HCT116 (cell line): ENCODE data around the gene SEC14L6. TPM values are rescaled to one million over a fixed set of nuclear protein-coding genes. Genes with fewer than 3 reads are reported as not detected.

Source experiments
- ATAC-seq: fragments of 200-7000 bp; cut with Tn5 transposase; 2 replicates; pipeline ENCODE4 v1.9.1; 2020; ENCODE audit warnings: mild to moderate bottlenecking, moderate library complexity
- BruUV-seq: library from RNA; stranded (reverse); fragments of 400-500 nt; replicated peaks from 2 replicates; lab custom pipeline; 2021; lab: Mats Ljungman, UMichigan
- CTCF ChIA-PET: fragments of 300-600 bp; sonication (Branson Sonifier 250); formaldehyde crosslinking; loops from one replicate; lab custom pipeline; 2021; ENCODE audit warnings: antibody characterized with exemption; lab: Charles Lee
- POLR2A ChIA-PET: fragments of 300-600, 350-600 bp; sonication (Branson Sonifier 250); formaldehyde crosslinking; loops from one replicate; lab custom pipeline; 2021; ENCODE audit warnings: antibody characterized with exemption; lab: Charles Lee
- RAD21 ChIA-PET, 2 experiments: fragments of 300-600 bp; sonication (Branson Sonifier 250); formaldehyde crosslinking; loops; one replicate each; lab custom pipeline; 2023; ENCODE audit warnings: low total read pairs in 2 of 2; ENCODE audit not compliant: uncharacterized antibody in 2 of 2, unreplicated experiment in 2 of 2, low non-redundant PET in 1 of 2; lab: Charles Lee
- DNase-seq: peaks from one replicate; pipeline ENCODE4 v3.0.0-alpha.2; 2010; ENCODE audit warnings: low read depth, low spot score
- H2AFZ ChIP-seq: fragments of 200-600 bp; shearing (Covaris generic), sonication (generic); 2 replicates; pipeline ENCODE4 v1.6.1; 2017; ENCODE audit warnings: low read depth, mixed run types, mixed read lengths, antibody characterized with exemption, low read length; ENCODE audit not compliant: poor library complexity, severe bottlenecking
- H3K27ac ChIP-seq: 2 replicates; pipeline ENCODE4 v1.5.1; 2012; ENCODE audit warnings: low read depth, low read length
- H3K27me3 ChIP-seq: fragments of 200-600 bp; sonication (generic); 2 replicates; pipeline ENCODE4 v1.6.1; 2016; ENCODE audit warnings: mixed run types, low read length, mixed read lengths; ENCODE audit not compliant: insufficient read depth
- H3K36me3 ChIP-seq, 2 experiments: fragments of 200-500 bp in 1 of 2; fragments of 200-600 bp in 1 of 2; sonication (Bioruptor generic) in 1 of 2; sonication (generic) in 1 of 2; 2 replicates each; pipeline versions ENCODE4 v1.5.1 to v1.6.1; 2014 to 2016; ENCODE audit warnings: low read length in 2 of 2, inconsistent platforms in 1 of 2, mixed read lengths in 1 of 2, mixed run types in 1 of 2; ENCODE audit not compliant: insufficient read depth in 2 of 2, control insufficient read depth in 1 of 2
- H3K4me1 ChIP-seq, 2 experiments: fragments of 200-600 bp in 1 of 2; sonication (generic) in 1 of 2; 2 replicates each; pipeline versions ENCODE4 v1.5.1 to v1.6.1; 2012 to 2017; ENCODE audit warnings: low read length in 2 of 2, inconsistent platforms in 1 of 2, mild to moderate bottlenecking in 1 of 2, mixed read lengths in 1 of 2, mixed run types in 1 of 2, moderate library complexity in 1 of 2; ENCODE audit not compliant: insufficient read depth in 2 of 2, control insufficient read depth in 1 of 2
- H3K4me2 ChIP-seq: fragments of 200-600 bp; sonication (generic); 2 replicates; pipeline ENCODE4 v1.6.1; 2017; ENCODE audit warnings: mixed run types, low read length, mixed read lengths
- H3K4me3 ChIP-seq, 2 experiments: fragments of 200-600 bp in 1 of 2; sonication (generic) in 1 of 2; replicated peaks in 1 of 2; 2 replicates each; pipeline ENCODE4 v1.5.1; 2011 to 2016; ENCODE audit warnings: low read length in 2 of 2, control low read depth in 1 of 2, low read depth in 1 of 2, mild to moderate bottlenecking in 1 of 2, mixed read lengths in 1 of 2, mixed run types in 1 of 2
- H3K79me2 ChIP-seq: fragments of 200-600 bp; sonication (generic); 2 replicates; pipeline ENCODE4 v1.6.1; 2017; ENCODE audit warnings: mild to moderate bottlenecking, mixed run types, low read length, moderate library complexity, mixed read lengths; ENCODE audit not compliant: insufficient read depth
- H3K9ac ChIP-seq: fragments of 200-600 bp; sonication (generic); 2 replicates; pipeline ENCODE4 v1.6.1; 2016; ENCODE audit warnings: low read length, mixed read lengths
- H3K9me2 ChIP-seq: fragments of 200-600 bp; sonication (generic), shearing (Covaris generic); 2 replicates; pipeline ENCODE4 v1.6.1; 2017; ENCODE audit warnings: mixed run types, mild to moderate bottlenecking, moderate library complexity; ENCODE audit not compliant: insufficient read depth
- H3K9me3 ChIP-seq, 2 experiments: fragments of 200-500 bp in 1 of 2; fragments of 200-600 bp in 1 of 2; sonication (Bioruptor generic) in 1 of 2; sonication (generic) in 1 of 2; 2 replicates each; pipeline ENCODE4 v1.6.1; 2014 to 2017; ENCODE audit warnings: low read length in 2 of 2, mixed read lengths in 2 of 2, inconsistent platforms in 1 of 2, low read depth in 1 of 2, mild to moderate bottlenecking in 1 of 2, mixed run types in 1 of 2, moderate library complexity in 1 of 2; ENCODE audit not compliant: control insufficient read depth in 1 of 2, insufficient read depth in 1 of 2
- H4K20me1 ChIP-seq: fragments of 200-600 bp; sonication (generic), shearing (Covaris generic); 2 replicates; pipeline ENCODE4 v1.6.1; 2017; ENCODE audit warnings: mixed run types, mild to moderate bottlenecking, moderate library complexity; ENCODE audit not compliant: insufficient read depth
- CEBPB ChIP-seq: IDR thresholded peaks from 2 replicates; pipeline ENCODE4 v1.6.1; 2012; ENCODE audit warnings: low read depth
- ELF1 ChIP-seq: IDR thresholded peaks from 2 replicates; pipeline ENCODE4 v1.6.1; 2012; ENCODE audit warnings: low read depth, borderline replicate concordance
- EZH2 ChIP-seq: fragments of 200-600 bp; sonication (generic); IDR thresholded peaks from 2 replicates; pipeline ENCODE4 v1.6.1; 2017; ENCODE audit warnings: antibody characterized with exemption, mixed run types
- EZH2phosphoT487 ChIP-seq: fragments of 200-600 bp; IDR thresholded peaks from 2 replicates; pipeline ENCODE4 v1.6.1; 2018; ENCODE audit warnings: antibody characterized with exemption, borderline replicate concordance
- JUND ChIP-seq: IDR thresholded peaks from 2 replicates; pipeline ENCODE4 v1.6.1; 2012
- MAX ChIP-seq: IDR thresholded peaks from 2 replicates; pipeline ENCODE4 v1.6.1; 2012
- POLR2A ChIP-seq: IDR thresholded peaks from 2 replicates; pipeline ENCODE4 v1.7.0; 2011; ENCODE audit warnings: borderline replicate concordance; ENCODE audit not compliant: insufficient read depth, insufficient read length; ENCODE audit errors: extremely low read depth
- RAD21 ChIP-seq: IDR thresholded peaks from 2 replicates; pipeline ENCODE4 v1.6.1; 2012; ENCODE audit warnings: low read depth, mild to moderate bottlenecking
- REST ChIP-seq: IDR thresholded peaks from 2 replicates; pipeline ENCODE4 v1.6.1; 2012; ENCODE audit warnings: low read depth
- SP1 ChIP-seq: IDR thresholded peaks from 2 replicates; pipeline ENCODE4 v1.6.1; 2012; ENCODE audit warnings: low read depth
- ZBTB33 ChIP-seq: IDR thresholded peaks from 2 replicates; pipeline ENCODE4 v1.6.1; 2011; ENCODE audit warnings: mild to moderate bottlenecking, low read length, moderate library complexity; ENCODE audit not compliant: insufficient replicate concordance; ENCODE audit errors: extremely low read depth
- ZFX ChIP-seq: fragments of 450-650 bp; IDR thresholded peaks from 2 replicates; pipeline ENCODE4 v1.6.1; 2017
- ZNF274 ChIP-seq: fragments of 200-500 bp; sonication (Bioruptor generic); IDR thresholded peaks from 2 replicates; pipeline ENCODE4 v1.6.1; 2014; ENCODE audit warnings: mild to moderate bottlenecking, low read depth, low read length, inconsistent platforms
- intact Hi-C: fragments of 100-400 bp; cut with micrococcal nuclease; formaldehyde crosslinking; loops from 2 replicates; pipeline ENCODE4 v1.10.0; 2022
- total RNA-seq: library from RNA; stranded (reverse); gene quantifications from one replicate; pipeline ENCODE4 v1.2.1, GENCODE V29; 2021; ENCODE audit not compliant: unreplicated experiment

The SEC14L6 gene
- total RNA-seq, 1 experiment from 2014 or later, result not detected

- Histone ChIP-seq H3K27ac (no peak overlapping the region), H3K4me3 (no peak overlapping the region), H3K27me3 (no peaks in the 10 kb centered on the region), H3K9me2 (no peaks in the 10 kb centered on the region), H2AFZ (no peak overlapping the region), H3K9ac (no peak overlapping the region), H4K20me1 (no peaks in the 10 kb centered on the region), H3K4me1 (no peaks in the 10 kb centered on the region), H3K4me2 (no peak overlapping the region), H3K79me2 (no peaks in the 10 kb centered on the region), H3K9me3 (no peaks in the 10 kb centered on the region), H3K36me3 (no peaks in the 10 kb centered on the region)
- intact Hi-C loops, result no loop called here
- ChIA-PET CTCF (no interaction called here), POLR2A (no interaction called here), RAD21 (no interaction called here)
- no TSS peak for BruUV-seq
- DNase-seq (no peak), ATAC-seq (no peak)
- TF ChIP-seq MAX (no peak), ZBTB33 (no peak), JUND (no peak), POLR2A (no peak), CEBPB (no peak), SP1 (no peak), ZFX (no peak)
Observed at GRCh38 chr22:30539368-30539767, 7.2 kb downstream of the SEC14L6 start.

- Histone ChIP-seq H4K20me1 (no peaks in the 10 kb centered on the region), H3K9me3 (no peaks in the 10 kb centered on the region), H3K36me3 (no peaks in the 10 kb centered on the region), H3K79me2 (no peaks in the 10 kb centered on the region), H2AFZ (no peak overlapping the region), H3K27ac (no peak overlapping the region), H3K4me3 (no peak overlapping the region), H3K4me1 (no peaks in the 10 kb centered on the region), H3K27me3 (no peaks in the 10 kb centered on the region), H3K4me2 (no peak overlapping the region), H3K9me2 (no peaks in the 10 kb centered on the region), H3K9ac (no peak overlapping the region)
- BruUV-seq, result no TSS peak
- RAD21 ChIA-PET, result no interaction called here
- DNase-seq (no peak), ATAC-seq (no peak)
- POLR2A ChIA-PET, result no interaction called here
- intact Hi-C loops, result no loop called here
- CTCF ChIA-PET, result no interaction called here
- TF ChIP-seq REST (no peak), CEBPB (no peak), ZBTB33 (no peak), ELF1 (no peak), ZNF274 (no peak), RAD21 (no peak), JUND (no peak), MAX (no peak), EZH2 (no peak), EZH2phosphoT487 (no peak)
Observed at GRCh38 chr22:30538280-30538679, 8.3 kb downstream of the SEC14L6 start.
